HG03571 (cell line): ENCODE measurements around the gene SIL1.

Source experiments
- ATAC-seq: cut with Tn5 transposase; IDR thresholded peaks from one replicate; pipeline ENCODE4 v1.9.1; 2021; ENCODE audit not compliant: unreplicated experiment

Gene SIL1

DNA sequence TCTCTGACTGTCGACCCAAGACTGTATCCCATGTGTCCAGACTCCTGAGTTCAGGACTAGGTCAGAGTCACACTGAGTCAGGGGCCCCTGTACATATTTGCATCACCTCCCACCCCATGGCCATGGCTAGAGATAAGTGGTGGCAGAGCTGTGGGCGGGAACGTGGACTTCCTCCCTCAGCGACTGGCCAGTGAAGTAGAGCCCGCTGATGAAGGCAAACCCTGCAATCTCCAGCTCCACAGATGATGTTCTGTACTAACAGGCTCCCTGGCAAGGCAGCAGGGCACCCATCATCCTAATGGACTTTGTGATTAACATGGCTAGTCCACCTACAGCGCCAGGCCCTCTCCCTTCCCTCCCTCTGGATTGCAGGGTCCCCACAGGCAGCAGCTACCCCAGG lies 212.5 kb downstream of the SIL1 start:
- ATAC-seq = no peak

DNA sequence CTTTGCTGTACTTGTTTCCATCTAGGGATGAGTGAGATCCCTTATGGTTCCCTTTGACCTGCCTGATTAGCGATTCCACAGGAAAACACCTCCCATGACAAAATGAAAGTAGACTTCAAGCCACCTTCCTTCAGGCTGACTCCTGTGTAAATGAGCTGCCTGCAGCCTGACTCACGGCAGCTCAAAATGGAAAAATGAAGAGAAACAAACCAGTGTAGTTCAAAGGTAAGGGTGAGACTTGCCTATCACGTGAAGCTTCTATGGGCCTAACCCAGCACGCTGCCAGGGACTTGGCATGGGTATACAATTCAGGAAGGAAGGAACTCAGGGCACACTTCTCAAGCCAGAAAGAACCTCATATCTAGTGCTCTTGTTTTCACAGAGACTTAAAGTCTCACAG lies 212.9 kb downstream of the SIL1 start:
- no peak for ATAC-seq

- no peak for ATAC-seq
Observed at GRCh38 chr5:138983984-138984383, 214.2 kb downstream of the SIL1 start.

- ATAC-seq = no peak
Observed at GRCh38 chr5:138981586-138981985, 216.6 kb downstream of the SIL1 start.

DNA sequence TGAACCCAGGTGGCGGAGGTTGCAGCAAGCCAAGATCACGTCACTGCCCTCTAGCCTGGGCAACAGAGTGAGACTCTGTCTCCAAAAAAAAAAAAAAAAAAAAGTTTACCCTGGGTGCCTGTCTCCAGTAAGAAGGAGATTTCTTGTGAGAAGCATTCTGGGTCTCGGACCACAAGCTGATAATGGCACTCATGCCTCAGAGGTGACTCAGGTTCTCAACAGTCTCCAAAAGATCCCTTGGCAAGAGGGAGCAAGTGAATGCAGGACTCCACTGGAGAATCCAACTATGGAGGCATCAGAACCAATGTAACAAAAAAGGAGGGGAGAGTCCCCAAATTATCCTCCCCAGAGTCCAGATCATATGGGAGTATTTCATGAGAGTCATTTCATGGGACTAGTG lies 217.0 kb downstream of the SIL1 start:
- no peak for ATAC-seq

DNA sequence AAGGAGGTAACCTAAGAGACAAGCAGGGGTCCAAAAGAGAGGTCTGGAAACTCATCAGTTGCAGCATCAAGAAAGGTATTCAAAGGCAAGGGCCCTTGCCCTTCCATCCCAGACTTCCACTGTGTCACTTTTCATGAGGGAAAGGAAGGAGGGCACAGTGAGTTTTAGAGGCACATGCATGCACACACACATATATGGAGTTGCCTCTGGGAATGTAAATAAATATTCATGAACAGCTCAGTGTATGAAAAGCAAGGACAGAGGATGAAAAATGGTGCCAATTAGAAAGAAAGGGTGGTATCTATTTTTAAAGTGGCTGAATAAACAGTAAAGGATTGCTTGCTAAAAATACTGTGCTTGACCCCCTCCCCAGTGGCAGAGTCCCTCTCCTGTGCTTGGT lies 217.7 kb downstream of the SIL1 start:
- no peak for ATAC-seq

DNA sequence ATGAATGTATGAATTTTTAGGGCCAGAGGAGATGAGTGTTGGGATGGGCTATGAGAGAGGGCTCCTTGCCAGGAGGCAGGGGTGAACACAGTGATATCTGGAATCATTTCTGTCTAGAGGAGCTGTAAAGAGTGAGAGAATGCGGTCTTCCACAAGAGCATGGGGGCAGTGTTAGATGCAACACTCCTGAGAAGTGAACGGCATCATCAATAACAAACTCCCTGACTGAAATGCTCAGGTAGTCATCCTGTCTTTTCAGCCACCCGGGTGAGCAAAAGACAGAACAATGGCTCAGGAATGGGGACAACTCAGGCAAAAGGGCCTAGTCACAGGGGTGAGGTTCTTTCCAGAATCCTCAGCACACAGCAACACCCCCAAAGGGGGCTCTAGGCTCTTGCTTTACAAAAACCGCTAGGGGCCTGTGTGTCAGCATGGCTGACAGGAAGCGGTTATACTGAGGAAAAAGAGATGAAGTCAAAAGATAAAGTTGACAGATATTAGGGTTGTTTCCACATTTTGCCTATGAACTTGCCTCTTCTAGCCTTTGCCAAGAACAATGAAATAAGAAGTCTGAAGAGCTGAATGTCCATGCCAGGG lies 218.4 kb downstream of the SIL1 start:
- ATAC-seq = no peak

DNA sequence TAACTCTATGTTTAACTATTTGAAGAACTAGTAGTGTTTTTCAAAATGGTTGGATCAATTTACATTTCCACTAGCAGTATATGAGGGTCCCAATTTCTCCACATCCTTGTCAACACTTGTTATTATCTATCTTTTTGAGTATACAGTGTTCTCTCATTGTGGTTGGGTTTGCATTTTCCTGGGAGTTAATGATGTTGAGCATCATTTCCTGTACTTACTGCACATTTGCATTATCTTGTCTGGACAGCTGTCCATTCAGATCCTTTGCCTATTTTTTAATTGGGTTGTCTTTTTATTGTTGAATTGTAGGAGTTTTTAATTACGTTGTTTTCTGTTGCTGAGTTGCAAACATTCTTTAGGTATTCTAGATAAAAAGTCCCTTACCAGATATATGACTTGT lies 219.6 kb downstream of the SIL1 start:
- no peak for ATAC-seq

DNA sequence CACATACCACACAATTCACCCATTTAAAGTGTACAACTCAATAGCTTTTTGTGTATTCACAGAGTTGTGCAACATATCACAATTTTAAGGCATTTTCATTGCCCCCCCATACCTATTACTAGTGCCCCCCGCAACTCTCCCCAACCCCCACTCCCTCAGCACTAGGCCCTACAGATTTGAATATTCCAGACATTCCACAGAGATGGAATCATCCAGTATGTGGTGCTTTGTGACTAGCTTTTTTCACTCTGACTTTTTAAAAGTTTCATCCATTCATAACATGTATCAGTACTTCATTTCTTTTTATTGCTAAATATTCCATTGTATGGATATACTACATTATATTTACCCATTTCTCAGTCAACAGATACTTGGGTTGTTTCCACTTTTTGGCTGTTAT lies 220.1 kb downstream of the SIL1 start:
- ATAC-seq = no peak

DNA sequence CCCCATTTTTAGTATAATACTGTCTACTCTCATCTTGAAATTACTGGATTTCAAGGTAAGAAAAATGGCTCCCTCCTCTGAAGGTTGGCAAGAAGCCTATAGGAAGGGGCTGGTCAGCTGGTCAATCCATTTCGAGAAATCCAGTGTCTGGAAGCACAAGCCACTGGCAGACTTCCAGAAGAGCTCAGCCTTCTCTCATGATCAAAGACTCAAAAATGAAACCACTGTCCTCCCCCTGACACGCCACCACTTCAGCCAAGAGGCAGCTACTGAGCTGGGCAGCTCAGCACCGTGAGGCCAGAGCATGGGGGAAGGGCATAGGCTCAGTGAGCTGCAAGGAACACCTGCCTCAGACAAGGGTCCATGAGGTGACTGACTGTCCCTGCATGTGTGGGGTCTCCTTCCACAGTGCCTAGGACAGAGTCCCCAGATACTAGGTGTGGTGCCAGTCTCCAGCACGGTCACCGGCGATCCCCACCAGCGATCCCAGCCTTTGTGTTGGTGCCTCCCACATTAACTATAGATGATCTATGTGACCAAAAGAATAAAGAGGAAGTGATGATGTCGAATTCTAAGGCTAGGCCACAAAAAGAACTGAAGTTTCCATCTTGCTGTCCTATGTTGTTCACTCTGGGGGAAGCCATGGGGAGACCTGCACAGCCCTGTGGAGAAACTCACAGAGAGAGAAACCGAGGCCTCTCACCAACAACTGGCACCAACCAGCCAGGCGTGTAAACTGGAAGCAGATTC lies 222.9 kb downstream of the SIL1 start:
- no peak for ATAC-seq

GRCh38 chr5:138974227-138975063 lies 223.7 kb downstream of the SIL1 start:
- ATAC-seq = no peak

DNA sequence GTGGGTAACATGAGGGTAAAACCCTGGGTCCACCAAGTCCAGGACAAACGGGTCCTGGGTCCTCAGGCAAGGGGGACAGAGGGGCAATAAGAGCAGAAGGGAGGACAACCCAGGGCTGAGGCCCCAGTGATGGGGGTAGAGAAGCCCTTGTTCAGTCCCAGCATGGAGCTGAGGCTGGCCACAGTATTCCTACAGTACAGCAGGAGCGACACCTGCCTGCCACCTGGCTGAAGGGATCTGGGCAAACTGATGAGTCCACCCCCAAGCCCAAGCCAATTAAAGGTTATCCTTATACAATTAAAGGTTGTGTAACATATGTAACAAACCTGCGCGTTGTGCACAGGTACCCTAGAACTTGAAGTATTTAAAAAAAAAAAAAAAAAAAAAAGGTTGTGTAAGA lies 225.3 kb downstream of the SIL1 start:
- no peak for ATAC-seq

- no peak for ATAC-seq
Observed at GRCh38 chr5:138972230-138972629, 225.9 kb downstream of the SIL1 start.

DNA sequence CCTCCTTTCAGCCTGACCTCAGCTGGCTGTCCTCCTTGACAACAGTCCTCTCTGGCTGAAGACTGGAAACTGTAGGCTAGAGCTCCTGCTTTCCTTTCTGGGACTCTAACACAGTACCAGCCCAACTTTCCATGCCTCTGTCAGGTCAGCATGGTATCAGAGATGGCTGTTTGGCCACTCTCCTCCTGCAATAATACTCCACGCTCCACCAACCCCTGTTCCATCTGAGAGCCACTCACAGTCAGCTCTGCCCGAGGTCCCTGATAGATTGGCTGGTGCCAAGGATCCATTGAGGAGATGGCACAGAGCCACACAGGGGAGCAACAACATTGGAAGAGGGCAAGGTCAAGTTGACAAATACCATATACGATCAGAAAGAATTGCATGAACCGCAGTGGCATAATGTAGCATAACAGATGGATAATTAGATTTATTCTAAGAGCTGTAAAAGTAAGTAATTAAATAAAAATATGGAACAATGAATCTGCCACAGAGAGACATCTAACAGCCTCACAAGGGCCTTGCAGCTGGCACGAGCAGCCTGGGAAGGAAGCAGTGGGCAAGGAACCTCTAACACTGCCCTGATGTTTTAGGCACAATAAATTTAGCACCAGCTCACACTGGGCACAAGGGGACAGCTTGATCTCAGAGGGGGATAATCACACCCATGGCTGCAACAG lies 228.7 kb downstream of the SIL1 start:
- ATAC-seq = no peak

- no peak for ATAC-seq
Observed at GRCh38 chr5:138968601-138969000, 229.6 kb downstream of the SIL1 start.

DNA sequence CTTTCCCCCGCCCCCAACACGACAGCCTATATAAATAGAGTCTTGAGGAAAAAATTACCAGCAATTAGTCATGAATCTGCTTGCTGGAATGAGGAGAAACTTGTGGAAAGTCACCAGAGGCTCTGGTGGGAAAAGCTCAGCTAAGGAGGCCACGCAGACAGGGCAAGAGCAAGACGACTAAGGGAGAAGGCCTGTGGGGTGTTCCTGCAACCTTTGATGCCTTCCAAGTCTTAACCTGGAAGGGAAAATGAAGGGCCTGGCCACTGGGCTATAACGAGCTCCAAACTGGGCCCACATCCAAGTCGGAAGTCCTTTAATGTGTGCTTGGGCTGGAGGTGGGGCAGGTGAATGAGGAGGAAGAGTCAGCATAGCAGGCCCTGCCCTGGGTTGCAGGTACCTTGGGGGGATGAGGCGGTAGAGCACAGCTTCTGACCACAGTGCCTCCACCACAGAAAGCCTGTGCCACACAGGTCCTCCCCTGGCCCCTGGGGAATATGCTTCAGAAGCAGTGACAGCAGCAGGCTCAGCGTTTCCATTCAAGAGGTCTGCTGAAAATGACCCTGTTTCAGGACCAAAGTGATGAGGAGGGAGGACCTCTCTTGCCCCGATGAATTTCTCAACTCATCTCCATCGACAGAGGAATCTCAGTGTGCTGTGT lies 230.2 kb downstream of the SIL1 start:
- ATAC-seq = no peak

DNA sequence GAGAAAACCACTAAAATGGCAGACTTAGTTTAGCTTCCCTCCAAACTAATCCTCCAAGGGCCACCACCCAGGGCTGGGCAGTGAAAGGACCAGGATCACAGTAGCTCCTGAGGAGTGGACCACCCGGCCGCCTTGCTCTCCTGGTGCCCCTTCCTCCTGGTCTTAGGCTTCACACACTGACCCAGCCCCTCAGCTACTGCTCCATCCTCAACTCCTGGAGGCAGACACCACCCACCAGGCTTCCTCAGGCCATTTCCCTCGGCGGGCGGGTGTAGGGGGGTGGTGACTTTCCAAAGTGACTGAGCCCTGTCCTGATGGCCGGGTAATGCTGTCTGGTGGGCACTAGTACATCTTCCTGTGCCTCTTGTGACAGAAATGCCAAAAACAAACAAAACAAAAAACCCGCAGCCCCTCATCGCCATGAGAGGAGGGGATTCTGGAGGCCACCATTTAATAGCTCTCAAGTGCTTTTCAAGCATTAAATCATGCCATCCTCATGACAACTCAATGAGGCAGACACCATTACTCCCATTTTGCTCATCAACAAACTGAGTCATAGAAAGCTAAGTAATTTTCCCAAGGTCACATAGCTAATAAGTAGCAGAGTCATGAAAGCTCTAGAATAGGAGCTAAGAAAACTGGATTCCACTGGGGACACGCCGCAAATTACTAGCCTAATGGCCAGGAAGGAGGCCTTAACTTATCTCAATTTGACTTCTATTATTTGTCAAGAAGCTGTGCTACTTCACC lies 231.8 kb downstream of the SIL1 start:
- no peak for ATAC-seq

DNA sequence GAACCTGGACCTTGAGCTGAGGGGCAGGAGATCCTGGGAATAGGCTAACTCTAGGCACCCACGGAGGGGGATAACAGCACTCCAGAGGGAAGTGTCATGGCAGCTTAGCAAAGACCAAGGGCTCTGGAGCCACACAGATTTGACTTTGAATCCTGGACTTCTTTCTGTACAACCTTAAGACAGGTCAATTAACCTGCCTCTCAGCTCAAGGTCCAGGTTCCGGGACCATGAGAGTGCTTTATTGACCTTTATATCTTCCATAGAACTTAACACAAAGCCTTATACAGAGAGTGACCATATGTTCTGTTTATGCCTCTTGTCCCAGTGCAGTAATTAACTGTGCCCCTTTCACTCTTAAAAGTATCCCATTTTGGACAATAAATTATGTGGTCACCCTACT lies 232.5 kb downstream of the SIL1 start:
- no peak for ATAC-seq

DNA sequence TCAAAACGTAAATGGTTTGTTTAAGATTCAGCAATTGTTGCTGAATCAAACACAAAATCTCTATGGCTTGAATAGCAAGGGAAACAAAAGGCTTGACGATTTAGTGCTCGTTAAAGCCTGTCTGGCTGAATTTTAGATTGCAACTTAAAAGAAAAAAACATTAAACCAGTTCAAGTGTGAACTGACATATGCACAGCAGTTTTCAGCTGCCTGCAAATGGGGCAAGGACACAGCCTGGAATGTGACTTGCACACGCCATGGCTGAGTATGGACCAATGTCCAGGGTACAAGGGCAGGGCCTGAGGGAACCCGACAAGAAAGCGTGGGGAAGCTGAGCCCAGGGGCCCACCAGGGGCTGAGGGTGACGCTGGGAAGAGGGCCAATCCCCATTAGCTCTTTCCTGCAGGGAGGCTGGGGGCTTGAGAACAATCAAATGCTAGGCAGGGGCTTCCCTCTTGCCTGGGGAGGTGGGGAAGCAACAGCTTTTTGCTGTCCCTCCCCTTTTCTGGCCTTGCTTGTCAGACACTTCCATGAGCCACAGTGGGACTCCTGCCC lies 233.4 kb downstream of the SIL1 start:
- no peak for ATAC-seq

- no peak for ATAC-seq
Observed at GRCh38 chr5:138963763-138964371, 234.3 kb downstream of the SIL1 start.
